Stimulated activated CD8-positive, alpha-beta memory T cell treated with anti-CD3 and anti-CD28 coated beads, Interleukin-7, amount 100 ng/mL, for 4 hours (primary cell): ENCODE results near the gene KCNN2.

Experiments used
- DNase-seq, 2 donors: peaks; one replicate each; pipeline ENCODE4 v3.0.0-alpha.2; 2020; ENCODE audit warnings: low read depth in 2 of 2

Gene KCNN2

GRCh38 chr5:114361724-114362196 lies at the start of gene KCNN2:
TSS of gene KCNN2 (plus strand) at chr5:114362070. CDS start at chr5:114362140, 70 bp downstream.
- no peak for DNase-seq

GRCh38 chr5:114312658-114313057 lies 49.2 kb upstream of the KCNN2 start:
- no peak for DNase-seq

- DNase-seq: no peak
These were observed 47.8 kb upstream of the KCNN2 start for GRCh38 chr5:114314061-114314460.

GRCh38 chr5:114316167-114316566 lies 45.7 kb upstream of the KCNN2 start:
- no peak for DNase-seq

- no peak for DNase-seq
These were observed 44.1 kb upstream of the KCNN2 start for GRCh38 chr5:114317751-114318150.

GRCh38 chr5:114319236-114319635 lies 42.6 kb upstream of the KCNN2 start:
- DNase-seq: no peak

DNA sequence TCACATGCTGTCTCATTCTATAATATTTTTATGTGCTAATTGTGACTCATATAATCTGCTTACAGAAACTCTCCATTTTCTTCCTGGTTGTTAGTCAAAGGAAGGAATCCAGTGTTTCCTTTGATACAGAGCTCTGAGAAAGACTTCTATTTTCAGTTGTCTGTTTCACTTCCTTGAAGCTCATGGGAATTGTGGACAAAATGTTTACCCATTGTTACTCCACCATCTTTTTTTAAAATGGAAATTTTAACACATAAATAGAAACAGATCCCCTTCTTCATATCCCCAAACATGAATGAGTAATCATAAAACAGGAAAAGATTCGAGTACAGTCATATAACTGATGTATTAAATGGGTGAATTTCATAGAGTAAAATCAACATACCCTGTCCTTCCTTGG lies 42.0 kb upstream of the KCNN2 start:
- DNase-seq: no peak

DNA sequence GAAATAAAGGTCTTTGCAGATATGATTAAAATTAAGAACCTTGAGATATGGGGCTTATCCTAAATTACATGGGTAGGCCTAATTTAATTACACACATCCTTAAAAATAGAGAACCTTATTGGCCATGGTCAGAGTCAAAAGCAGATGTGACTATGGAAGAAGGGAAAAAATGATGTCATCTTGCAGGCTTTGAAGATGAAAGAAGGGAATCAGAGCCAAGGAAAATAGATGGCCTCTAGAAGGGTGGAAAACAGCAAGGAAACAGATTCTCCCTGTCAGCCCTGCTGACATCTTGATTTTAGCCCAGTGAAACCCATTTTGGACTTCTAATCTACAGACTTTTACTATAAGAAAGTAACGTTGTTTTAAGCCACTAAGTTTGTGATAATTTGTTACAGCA lies 37.6 kb upstream of the KCNN2 start:
- no peak for DNase-seq

- no peak for DNase-seq
These were observed 36.3 kb upstream of the KCNN2 start for GRCh38 chr5:114325541-114325940.

DNA sequence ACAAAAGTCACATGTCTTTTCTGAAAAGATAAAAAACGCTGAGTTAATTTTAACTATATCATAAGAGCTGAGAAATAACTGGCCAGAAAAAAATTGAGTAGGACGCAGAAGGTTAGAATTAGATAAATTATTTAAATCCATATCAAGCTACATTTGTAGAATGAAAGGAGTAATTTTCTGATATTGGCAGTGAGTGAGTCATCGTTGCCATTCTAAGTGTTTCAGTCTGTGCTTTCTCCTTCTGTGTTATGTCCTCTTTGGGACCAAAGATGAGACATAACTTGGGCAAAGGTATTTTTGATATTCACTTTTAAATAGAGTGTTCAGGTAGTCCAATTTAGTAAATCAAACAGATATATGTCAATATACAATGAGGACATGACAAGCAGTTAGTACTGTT lies 34.4 kb upstream of the KCNN2 start:
- no peak for DNase-seq

DNA sequence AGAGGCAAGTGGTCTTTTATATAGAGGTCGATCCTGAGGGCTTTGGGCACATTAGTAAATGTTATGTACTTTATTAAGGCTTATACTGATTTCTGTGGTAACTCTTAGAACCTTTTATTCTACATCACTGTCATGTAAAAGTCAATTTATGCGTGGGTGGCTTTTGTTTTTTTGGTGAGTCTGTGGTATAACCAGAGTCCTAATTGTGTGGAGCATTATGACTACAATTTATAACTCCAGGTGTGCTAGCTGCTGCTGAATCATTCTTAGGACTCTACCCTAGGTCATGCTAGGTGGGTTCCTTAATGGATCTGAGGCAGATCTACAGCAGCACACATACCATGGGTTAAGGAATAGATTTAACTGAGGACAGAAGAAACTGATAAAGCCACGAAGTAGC lies 33.9 kb upstream of the KCNN2 start:
- no peak for DNase-seq

DNA sequence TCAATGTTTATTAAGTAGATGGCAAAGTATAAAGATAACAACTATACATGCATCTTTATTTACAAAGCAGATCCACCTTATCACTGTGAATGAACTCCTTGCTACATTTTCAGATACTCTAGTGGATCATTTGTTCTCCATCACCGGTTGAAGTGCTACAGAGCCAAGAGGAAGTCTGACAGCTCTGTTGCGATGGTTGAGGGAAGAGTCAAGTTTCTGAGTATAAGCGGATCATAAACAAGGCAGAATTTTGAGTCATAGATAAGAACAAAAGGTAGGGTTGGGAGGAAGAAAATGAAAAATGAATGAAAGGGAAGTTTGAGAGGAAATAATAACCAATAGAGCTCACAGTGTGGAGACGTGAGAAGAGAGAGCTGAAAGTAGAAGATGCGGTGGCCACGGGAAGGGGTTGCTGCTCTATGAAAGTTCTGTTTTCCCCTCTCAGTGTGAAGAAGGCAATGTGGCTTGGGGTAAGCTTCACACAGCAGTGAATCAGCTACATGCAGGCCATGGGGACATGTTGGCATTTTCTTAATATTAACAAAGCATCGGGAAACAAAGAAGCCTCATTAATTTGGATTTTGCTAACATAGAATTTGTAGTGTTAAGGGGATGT lies 30.8 kb upstream of the KCNN2 start:
- DNase-seq: no peak

- no peak for DNase-seq
These were observed 29.4 kb upstream of the KCNN2 start for GRCh38 chr5:114332493-114332892.

DNA sequence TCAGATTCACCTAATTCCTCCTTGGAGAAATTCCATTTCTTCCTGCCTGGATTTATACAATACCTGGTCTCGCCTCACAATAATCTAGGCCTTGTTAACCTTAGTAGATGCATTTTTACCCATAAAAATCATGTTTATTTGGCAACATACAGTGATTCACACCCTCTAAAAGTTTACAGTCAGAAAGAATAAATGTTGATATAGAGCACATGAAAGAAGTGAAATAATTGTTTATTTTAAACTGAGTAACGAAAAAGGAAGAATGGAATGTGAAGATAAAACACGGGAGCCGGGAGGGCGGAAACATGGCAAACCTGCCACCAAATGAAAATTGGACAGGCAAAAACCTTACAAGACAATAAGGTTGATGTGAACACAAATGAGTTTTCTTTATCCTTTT lies 28.9 kb upstream of the KCNN2 start:
- no peak for DNase-seq

- no peak for DNase-seq
These were observed 26.5 kb upstream of the KCNN2 start for GRCh38 chr5:114335391-114335790.

DNA sequence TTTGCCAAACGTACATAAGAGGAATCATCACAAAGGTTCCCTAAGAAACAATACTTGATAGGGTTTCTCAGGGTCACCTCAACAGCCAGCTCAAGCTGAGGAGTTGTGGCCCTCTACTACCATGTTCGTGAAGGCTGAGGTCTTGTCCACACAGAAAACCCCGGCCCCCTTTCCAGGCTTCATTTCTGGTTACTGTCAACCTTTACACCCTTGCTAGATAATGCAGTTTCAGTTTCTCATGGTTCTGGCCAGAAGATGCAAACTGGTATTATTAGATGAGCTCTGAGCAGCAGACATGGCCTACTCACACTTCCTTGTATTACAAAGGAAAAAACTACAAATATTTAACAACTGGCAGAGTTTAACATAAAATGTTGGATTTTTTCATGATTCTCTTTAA lies 22.8 kb upstream of the KCNN2 start:
- DNase-seq: no peak

DNA sequence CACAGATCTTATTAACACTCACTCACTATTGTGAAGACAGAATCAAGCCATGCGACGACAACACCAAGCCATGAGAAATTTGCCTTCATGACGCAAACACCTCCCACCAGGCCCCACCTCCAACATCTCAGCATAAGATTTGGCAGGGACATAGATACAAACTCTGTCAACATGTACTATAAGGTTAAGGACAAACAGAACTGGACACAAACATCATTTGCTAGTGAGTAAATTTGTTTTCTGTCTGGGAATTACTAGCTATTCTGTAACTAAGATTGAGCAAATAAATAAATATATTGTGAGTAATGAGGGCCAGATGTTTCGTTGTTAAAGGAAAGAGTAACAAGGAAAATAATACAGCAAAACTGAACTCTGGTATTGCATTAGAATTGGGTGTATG lies 15.7 kb upstream of the KCNN2 start:
- DNase-seq: no peak

DNA sequence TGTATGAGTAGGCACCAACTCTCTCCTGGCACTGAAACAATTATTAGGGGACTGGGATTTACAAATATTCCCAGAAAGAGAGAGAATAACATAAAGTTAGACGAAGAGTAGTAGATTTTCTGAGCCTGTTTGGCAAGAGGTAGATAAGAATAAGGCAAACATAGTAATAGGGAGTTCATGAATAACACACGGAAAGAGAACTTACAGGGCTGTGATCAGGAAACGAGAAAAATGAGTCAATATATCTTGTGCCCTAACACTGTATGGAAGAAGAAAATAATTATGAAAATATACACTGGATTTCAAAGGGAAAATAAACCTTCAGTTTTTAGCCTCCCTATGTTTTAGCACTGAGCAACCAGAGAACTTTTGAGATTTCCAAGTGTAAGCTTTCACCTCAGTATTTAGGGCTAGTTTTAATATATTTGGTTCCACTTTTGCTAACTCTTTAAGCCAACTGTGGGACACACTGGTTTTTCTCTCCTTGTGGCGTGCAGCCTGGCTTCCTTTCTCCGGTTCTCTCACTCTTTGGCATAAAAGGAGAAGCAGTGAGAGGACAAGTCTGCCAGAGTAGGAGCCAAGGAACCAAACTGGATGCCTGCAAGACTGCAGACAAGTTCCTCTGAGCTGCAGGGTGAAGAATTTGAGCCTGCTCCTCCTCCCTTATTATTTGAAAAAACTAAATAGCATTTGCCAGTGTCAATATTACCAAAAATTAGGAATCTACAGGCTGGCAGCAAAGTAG lies 6.6 kb upstream of the KCNN2 start:
- DNase-seq: no peak

DNA sequence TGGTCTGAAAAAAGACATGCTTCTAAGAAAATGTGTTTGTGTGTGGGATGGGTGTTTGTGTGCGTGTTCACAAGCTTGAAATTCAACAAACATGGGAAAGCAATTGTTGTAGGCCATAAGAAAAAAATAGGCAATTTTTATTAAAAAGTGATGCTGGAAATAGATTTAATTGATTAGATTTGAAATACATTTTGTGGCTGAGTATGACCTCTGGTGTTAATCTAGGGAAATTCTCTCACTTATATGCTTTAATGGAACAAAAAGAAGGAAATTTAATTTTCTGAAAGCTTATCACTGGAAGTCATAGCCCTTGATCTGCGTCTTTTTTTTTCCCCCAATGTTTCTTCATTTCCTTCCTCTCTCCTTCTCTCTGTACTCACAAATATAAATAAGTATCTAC lies 3.5 kb upstream of the KCNN2 start:
- no peak for DNase-seq

GRCh38 chr5:114360357-114360756 lies 1.5 kb upstream of the KCNN2 start:
- DNase-seq: no peak

DNA sequence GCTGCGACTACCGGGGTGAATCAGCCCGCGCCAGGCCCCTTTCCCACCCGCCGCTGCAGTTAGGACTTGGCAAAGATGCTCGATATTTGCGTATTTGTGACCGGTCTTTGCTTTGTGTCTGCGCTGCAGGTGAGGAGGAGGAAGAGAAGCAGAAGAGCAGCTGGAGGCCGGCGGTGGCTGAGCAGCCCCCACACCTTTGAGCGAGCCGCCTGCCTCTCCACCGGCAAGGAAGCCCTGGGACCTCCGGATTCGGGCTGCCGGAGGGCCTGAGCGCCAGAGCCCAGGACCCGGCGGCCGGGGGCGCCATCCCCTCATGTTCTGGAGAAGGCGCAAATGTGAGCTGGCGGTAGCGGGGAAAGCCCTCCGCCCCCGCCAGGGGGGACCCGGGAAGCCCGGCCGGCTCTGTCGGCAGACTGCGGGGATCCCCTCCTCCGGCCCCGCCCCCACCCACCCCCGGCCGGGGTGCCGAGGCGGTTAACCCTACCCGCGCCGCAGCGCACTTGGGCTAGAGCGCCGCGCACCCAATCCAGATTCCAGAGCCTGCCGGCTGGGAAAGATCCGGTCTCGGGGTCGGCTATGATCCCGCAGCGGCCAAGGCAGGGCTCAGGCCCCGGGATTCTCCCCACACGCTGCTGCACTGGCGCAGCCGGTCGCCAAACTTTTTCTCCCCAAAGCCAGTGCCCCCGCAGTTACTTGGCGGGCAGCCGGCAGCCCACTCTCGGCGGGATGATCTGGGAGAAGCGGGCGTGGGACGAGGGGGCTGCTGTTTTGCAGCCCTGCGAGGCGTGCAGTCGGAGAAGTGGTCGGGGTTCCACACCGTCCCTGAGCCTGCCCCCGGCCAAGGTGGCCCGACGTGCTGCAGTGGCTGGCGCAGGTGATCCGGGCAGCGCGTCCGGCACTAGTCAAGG lies 800 bp upstream of the KCNN2 start:
- DNase-seq: no peak

GRCh38 chr5:114362197-114362976 lies 517 bp downstream of the KCNN2 start:
- no peak for DNase-seq
